Keratinocyte (primary cell): ENCODE results near the gene COMMD7. TPM values are rescaled to one million over a fixed set of nuclear protein-coding genes. Genes with fewer than 3 reads are reported as not detected.

Source experiments
- DNase-seq: peaks from one replicate; pipeline ENCODE4 v3.0.0-alpha.2; 2011; ENCODE audit warnings: low read depth, missing footprints, low spot score
- FAIRE-seq: peaks from 2 replicates; lab custom pipeline; 2011; peaks lifted over from hg19 to GRCh38; lab: Jason Lieb, UNC
- H2AFZ ChIP-seq: 2 replicates; pipeline ENCODE4 v1.6.0; 2012; ENCODE audit warnings: low read length, control low read depth, inconsistent platforms; ENCODE audit not compliant: control insufficient read depth
- H3K27ac ChIP-seq: 2 replicates; pipeline ENCODE4 v1.5.1; 2011; ENCODE audit warnings: low read length; ENCODE audit not compliant: control insufficient read depth, insufficient read depth
- H3K27me3 ChIP-seq: 3 replicates; pipeline ENCODE4 v1.6.0; 2011; ENCODE audit warnings: low read length; ENCODE audit not compliant: control insufficient read depth, insufficient read depth; ENCODE audit errors: extremely low read depth
- H3K36me3 ChIP-seq, 2 experiments: 2 replicates in 1 of 2; 3 replicates in 1 of 2; pipeline ENCODE4 v1.5.1; 2011; ENCODE audit warnings: low read length in 2 of 2, mild to moderate bottlenecking in 1 of 2; ENCODE audit not compliant: control insufficient read depth in 2 of 2, insufficient read depth in 2 of 2; ENCODE audit errors: extremely low read depth in 1 of 2
- H3K4me1 ChIP-seq: 3 replicates; pipeline ENCODE4 v1.5.1; 2011; ENCODE audit warnings: low read length; ENCODE audit not compliant: control insufficient read depth, insufficient read depth; ENCODE audit errors: extremely low read depth
- H3K4me2 ChIP-seq: 3 replicates; pipeline ENCODE4 v1.6.0; 2011; ENCODE audit warnings: low read depth, low read length; ENCODE audit not compliant: control insufficient read depth, insufficient read depth; ENCODE audit errors: extremely low read depth
- H3K4me3 ChIP-seq, 3 experiments: fragments of 200-600 bp in 1 of 3; sonication (generic) in 1 of 3; 2 replicates in 2 of 3; 3 replicates in 1 of 3; pipeline ENCODE4 v1.5.1; 2011 to 2016; ENCODE audit warnings: low read length in 3 of 3, mild to moderate bottlenecking in 3 of 3, control low read depth in 2 of 3, inconsistent platforms in 1 of 3, low read depth in 1 of 3, mixed read lengths in 1 of 3, mixed run types in 1 of 3, moderate library complexity in 1 of 3; ENCODE audit not compliant: control insufficient read depth in 2 of 3, insufficient read depth in 2 of 3; ENCODE audit errors: extremely low read depth in 1 of 3
- H3K79me2 ChIP-seq: 2 replicates; pipeline ENCODE4 v1.6.0; 2012; ENCODE audit warnings: low read length; ENCODE audit not compliant: control insufficient read depth, insufficient read depth
- H3K9ac ChIP-seq: 3 replicates; pipeline ENCODE4 v1.6.0; 2011; ENCODE audit warnings: low read length; ENCODE audit not compliant: control insufficient read depth, insufficient read depth; ENCODE audit errors: extremely low read depth
- H3K9me1 ChIP-seq: 3 replicates; pipeline ENCODE4 v1.6.0; 2011; ENCODE audit warnings: low read length; ENCODE audit not compliant: control insufficient read depth, insufficient read depth; ENCODE audit errors: extremely low read depth
- H3K9me3 ChIP-seq: 2 replicates; pipeline ENCODE4 v1.5.1; 2012; ENCODE audit warnings: low read depth, low read length; ENCODE audit not compliant: control insufficient read depth
- H4K20me1 ChIP-seq: 3 replicates; pipeline ENCODE4 v1.6.0; 2011; ENCODE audit warnings: low read length; ENCODE audit not compliant: control insufficient read depth, insufficient read depth; ENCODE audit errors: extremely low read depth
- EZH2 ChIP-seq: IDR thresholded peaks from one replicate; pipeline ENCODE4 v1.6.1; 2012; ENCODE audit warnings: inconsistent platforms, mild to moderate bottlenecking, low read length, moderate library complexity
- dilution Hi-C: fragments of 300-500 bp; cut with MboI; formaldehyde crosslinking; loops from one replicate; pipeline ENCODE4 v1.7.0; 2020; ENCODE audit warnings: low sequenced_read_pairs; ENCODE audit not compliant: extremely low pct_ligation_motif_present
- polyA plus RNA-seq, 5 experiments: library from polyadenylated mRNA; depleted of rRNA in 3 of 5; stranded (reverse) in 3 of 5; stranded (forward) in 1 of 5; unstranded in 1 of 5; fragments of >200 nt; gene quantifications; 1 replicate in 1 of 5; 2 replicates in 3 of 5; 3 replicates in 1 of 5; pipeline versions ENCODE4 v1.2.1 to v1.2.3, GENCODE V29; 2011 to 2012; ENCODE audit warnings: missing spikeins in 2 of 5, low read depth in 1 of 5, low replicate concordance in 1 of 5
- TF ChIP-seq, protein P1 (sequence below), 3 experiments: IDR thresholded peaks in 1 of 3; conservative IDR thresholded peaks in 1 of 3; optimal IDR thresholded peaks in 1 of 3; 2 replicates in 2 of 3; 3 replicates in 1 of 3; pipeline versions ENCODE3 to v1.5.1; 2011; ENCODE audit warnings: low read length in 3 of 3, mild to moderate bottlenecking in 3 of 3, moderate library complexity in 2 of 3, control low read depth in 1 of 3, inconsistent platforms in 1 of 3; ENCODE audit not compliant: insufficient read depth in 2 of 3; ENCODE audit errors: extremely low read depth in 1 of 3

The COMMD7 gene
- polyA plus RNA-seq, 1 donor (not counting 4 experiments of a cell fraction or from before 2014, with no cell fraction given), result 39.9 TPM

DNA sequence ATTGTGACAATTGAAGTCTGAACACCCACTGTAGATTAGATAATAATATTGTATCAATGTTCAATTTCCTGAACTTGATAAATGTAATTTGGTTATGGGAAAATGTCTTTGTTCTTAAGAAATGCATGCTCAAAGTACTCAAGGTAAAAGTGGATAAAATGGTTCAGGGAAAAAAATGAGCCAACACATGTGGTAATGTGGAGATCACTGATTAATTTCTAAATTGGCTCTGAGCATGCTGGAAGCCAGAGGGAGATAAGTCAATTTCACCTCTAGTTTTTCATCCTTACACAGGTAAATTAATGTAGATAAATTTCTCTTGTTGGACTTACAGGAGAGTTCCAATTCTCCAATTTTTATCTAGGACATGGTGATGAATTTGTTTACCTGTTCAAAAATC is 8.0 kb upstream of the COMMD7 start:
- DNase-seq (no peak), FAIRE-seq (no peak)
- H3K79me2 ChIP-seq, result no peaks in the 10 kb centered on the region
- no peak overlapping the region for H3K27ac ChIP-seq
- no peak overlapping the region for H3K4me3 ChIP-seq
- no peak overlapping the region for H3K9ac ChIP-seq
- H4K20me1 ChIP-seq, result no peaks in the 10 kb centered on the region
- H3K27me3 ChIP-seq, result no peaks in the 10 kb centered on the region
- H3K4me2 ChIP-seq, result no peak overlapping the region
- no peaks in the 10 kb centered on the region for H3K9me3 ChIP-seq
- dilution Hi-C loops, result no loop called here
- H3K36me3 ChIP-seq, result no peaks in the 10 kb centered on the region
- H2AFZ ChIP-seq, result no peak overlapping the region
- peaks cover 19% of the 10 kb centered on the region for H3K4me1 ChIP-seq
- TF ChIP-seq EZH2, result no peak
- TF ChIP-seq, protein P1, sequence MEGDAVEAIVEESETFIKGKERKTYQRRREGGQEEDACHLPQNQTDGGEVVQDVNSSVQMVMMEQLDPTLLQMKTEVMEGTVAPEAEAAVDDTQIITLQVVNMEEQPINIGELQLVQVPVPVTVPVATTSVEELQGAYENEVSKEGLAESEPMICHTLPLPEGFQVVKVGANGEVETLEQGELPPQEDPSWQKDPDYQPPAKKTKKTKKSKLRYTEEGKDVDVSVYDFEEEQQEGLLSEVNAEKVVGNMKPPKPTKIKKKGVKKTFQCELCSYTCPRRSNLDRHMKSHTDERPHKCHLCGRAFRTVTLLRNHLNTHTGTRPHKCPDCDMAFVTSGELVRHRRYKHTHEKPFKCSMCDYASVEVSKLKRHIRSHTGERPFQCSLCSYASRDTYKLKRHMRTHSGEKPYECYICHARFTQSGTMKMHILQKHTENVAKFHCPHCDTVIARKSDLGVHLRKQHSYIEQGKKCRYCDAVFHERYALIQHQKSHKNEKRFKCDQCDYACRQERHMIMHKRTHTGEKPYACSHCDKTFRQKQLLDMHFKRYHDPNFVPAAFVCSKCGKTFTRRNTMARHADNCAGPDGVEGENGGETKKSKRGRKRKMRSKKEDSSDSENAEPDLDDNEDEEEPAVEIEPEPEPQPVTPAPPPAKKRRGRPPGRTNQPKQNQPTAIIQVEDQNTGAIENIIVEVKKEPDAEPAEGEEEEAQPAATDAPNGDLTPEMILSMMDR (optimal IDR thresholded peaks at IDR 0.05 in 1 of 3, IDR thresholded peaks at IDR 0.05 in 1 of 3, conservative IDR thresholded peaks at IDR 0.05 in 1 of 3; ENCODE audit: extremely low read depth in 1 of 3, insufficient read depth in 2 of 3, low read length in 3 of 3), result no peak
- no peaks in the 10 kb centered on the region for H3K9me1 ChIP-seq

DNA sequence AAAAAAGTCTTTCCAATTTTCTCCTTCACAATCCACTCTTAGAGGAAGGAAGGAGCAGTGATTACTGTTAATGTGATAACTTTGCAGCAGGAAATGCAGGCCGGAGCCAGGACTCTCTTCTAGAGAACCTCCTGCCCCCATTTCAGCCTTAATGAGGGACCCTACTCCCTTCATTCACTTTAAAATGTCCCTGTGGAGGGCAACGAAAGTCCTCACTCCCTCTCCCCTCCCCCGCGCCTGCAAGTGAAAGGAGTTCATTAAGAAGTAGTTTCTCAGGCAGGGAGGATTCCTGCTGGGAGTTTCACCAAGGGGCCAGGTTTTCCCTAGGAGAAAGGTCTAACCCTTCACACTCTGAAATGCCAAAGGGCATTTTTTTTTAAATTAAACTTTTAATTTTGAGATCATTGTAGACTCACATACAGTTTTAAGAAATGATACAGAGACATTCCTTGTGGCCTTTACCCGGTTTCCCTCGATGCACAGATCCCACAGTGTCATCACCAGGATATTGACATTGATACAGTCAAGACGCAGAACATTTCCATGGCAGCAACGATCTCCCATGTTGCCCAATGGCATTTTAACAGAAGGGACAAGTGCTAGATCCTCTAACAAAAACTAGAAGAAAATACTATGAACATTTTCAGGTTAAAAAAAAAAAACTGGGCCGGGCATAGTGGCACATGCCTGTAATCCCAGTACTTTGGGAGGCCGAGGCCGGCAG is 6.8 kb upstream of the COMMD7 start:
- H4K20me1 ChIP-seq, result no peaks in the 10 kb centered on the region
- dilution Hi-C loops, result no loop called here
- H3K9ac ChIP-seq, result no peak overlapping the region
- H2AFZ ChIP-seq, result no peak overlapping the region
- H3K4me3 ChIP-seq, result no peak overlapping the region
- peaks cover 19% of the 10 kb centered on the region for H3K4me1 ChIP-seq
- no peaks in the 10 kb centered on the region for H3K9me1 ChIP-seq
- H3K27ac ChIP-seq, result no peak overlapping the region
- H3K27me3 ChIP-seq, result no peaks in the 10 kb centered on the region
- H3K4me2 ChIP-seq, result no peak overlapping the region
- no peaks in the 10 kb centered on the region for H3K36me3 ChIP-seq
- DNase-seq (no peak), FAIRE-seq (no peak)
- H3K9me3 ChIP-seq, result no peaks in the 10 kb centered on the region
- H3K79me2 ChIP-seq, result no peaks in the 10 kb centered on the region
- TF ChIP-seq, protein P1 (optimal IDR thresholded peaks at IDR 0.05 in 1 of 3, IDR thresholded peaks at IDR 0.05 in 1 of 3, conservative IDR thresholded peaks at IDR 0.05 in 1 of 3; ENCODE audit: extremely low read depth in 1 of 3, insufficient read depth in 2 of 3, low read length in 3 of 3), result no peak
- TF ChIP-seq EZH2, result no peak
